ENCODE measurements around the gene LMX1B. TPM values are rescaled to one million over a fixed set of nuclear protein-coding genes. Genes with fewer than 3 reads are reported as not detected.

Gene LMX1B
- total RNA-seq, 2 experiments from 2014 or later = not detected

DNA sequence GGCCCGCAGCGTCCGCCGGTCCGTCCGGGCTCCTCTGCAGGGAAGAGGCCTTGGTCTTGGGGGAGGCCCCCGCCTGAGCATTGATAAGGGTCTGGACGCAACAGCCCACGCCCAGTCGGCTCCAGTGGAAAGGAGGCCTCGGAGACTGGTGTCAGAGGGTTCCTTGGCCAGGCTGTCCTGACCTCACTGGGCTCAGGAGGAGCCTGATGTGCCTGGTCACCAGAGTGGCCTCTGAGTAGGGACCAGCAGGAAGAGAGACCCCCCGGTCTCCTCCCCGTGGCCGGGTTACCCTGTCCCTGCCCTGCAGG is 13.2 kb downstream of the LMX1B start:
- POLR2A ChIA-PET = no interaction called here
- CTCF ChIA-PET = interaction anchor here (1.2 to 1.6 kb wide), 2 partner anchors 23 to 64 kb away, joined by 3 read pairs; no protein-coding TSS in a partner anchor

GRCh38 chr9:126628146-126628545 is 14.4 kb downstream of the LMX1B start:
- ChIA-PET CTCF (no interaction called here), POLR2A (no interaction called here)

DNA sequence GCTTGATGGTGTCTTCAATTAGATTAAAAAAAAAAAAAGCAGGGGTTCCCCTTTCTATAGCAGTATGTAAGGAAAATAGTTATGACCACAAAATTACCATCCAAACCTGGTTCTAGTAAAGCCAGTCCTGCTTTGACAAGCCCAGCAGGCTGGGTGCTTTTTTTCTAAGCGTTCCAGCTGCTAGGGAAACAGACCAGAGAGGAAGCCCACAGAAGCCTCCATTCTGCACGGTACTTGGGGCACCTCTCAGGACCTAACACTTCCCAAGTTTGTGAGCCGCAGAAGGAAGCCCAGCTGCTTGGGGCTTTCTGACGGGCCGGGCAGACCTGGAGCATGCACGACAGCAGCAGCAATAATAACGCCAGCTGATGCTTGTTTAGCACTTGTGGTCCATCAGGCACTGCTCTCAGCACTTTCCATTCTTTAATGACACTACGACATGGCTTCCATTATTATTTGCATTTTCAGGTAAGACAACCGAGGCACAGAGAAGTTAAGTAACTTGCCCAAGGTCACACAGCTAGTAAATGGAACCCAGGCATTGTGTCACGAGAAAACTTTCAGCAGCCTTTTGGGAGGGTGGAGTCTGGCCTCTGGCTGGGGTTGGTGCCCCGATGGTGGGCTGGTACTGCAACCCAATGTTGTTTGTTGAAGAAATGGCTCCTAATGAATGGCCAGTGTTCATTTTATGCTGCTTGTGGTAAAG is 15.4 kb downstream of the LMX1B start:
- ChIA-PET CTCF (no interaction called here), POLR2A (no interaction called here)

DNA sequence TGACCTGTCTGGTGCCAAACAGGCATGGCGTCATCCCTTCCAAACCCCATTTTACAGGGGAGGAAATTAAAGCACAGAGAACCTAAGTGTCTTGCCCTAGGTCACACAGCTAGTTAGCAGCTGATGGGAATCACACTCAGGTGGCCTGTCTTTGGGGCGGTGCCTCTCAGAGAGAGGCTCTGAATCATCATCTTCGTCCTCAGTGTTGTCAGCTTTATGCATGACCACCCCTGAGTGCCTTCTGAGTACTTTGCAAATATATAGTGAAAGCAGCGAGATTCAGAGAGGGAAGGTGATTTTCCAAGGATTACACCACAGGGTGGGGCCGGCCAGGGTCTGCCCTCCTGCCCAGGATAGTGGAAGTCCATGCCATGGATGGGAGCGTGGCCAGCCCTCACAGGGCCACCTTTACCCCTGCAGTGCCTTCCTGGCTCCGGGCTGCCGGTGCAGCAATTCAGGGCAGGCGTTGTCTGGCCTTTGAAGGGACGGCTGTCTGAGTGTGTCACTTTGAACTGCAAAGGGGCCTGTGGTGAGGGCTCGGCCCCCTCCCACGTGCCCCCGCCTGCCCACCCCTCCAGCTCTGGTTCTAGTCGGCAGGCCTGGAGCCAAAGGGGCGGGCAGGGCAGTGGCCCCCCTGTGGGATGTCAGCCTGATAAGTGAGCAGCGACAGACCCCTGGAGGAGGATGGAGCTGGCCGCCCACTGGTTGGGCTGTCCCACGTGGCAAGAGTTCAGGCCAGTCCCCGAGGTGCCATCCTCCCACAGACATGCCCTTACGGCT is 16.9 kb downstream of the LMX1B start:
- POLR2A ChIA-PET = no interaction called here
- CTCF ChIA-PET = no interaction called here

- ChIA-PET CTCF (no interaction called here), POLR2A (no interaction called here)
Observed at GRCh38 chr9:126631254-126631653, 17.5 kb downstream of the LMX1B start.

DNA sequence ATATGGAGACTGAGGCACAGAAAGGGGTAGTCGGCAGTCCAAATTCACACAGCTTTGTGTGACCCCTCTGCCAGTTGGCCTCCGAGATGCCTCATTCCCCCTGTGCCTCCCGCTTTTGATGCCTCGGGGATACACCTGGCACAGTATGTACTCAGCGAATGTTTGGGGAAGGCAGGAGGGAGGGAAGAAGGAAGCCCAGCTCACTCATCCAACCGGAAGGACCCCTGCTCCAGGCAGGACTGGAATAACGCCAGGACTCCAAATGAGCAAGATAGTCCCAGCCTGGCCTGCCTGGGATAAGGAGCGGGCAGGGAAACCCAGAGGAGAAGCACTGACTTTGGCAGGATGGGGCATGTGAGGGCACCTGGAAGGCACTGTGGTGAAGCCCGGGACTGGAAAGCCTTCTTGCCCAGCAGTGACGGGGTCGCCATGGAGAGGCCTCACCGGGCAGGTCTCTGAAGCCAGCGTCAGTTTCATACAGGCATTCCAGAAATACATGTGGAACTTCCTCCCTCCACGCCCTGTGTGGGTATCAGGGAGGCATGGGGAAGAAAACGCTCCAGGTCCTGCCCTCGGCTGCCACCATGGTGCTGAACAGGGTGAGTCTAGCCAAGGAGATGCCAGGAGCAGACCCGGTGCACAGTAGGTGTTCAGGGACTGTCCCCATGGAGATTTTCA is 20.3 kb downstream of the LMX1B start:
- CTCF ChIA-PET = no interaction called here
- POLR2A ChIA-PET = no interaction called here

GRCh38 chr9:126635061-126635460 is 21.3 kb downstream of the LMX1B start:
- ChIA-PET CTCF (no interaction called here), POLR2A (no interaction called here)

- ChIA-PET POLR2A (no interaction called here), CTCF (no interaction called here)
Observed at GRCh38 chr9:126635661-126636439, 22.1 kb downstream of the LMX1B start.

DNA sequence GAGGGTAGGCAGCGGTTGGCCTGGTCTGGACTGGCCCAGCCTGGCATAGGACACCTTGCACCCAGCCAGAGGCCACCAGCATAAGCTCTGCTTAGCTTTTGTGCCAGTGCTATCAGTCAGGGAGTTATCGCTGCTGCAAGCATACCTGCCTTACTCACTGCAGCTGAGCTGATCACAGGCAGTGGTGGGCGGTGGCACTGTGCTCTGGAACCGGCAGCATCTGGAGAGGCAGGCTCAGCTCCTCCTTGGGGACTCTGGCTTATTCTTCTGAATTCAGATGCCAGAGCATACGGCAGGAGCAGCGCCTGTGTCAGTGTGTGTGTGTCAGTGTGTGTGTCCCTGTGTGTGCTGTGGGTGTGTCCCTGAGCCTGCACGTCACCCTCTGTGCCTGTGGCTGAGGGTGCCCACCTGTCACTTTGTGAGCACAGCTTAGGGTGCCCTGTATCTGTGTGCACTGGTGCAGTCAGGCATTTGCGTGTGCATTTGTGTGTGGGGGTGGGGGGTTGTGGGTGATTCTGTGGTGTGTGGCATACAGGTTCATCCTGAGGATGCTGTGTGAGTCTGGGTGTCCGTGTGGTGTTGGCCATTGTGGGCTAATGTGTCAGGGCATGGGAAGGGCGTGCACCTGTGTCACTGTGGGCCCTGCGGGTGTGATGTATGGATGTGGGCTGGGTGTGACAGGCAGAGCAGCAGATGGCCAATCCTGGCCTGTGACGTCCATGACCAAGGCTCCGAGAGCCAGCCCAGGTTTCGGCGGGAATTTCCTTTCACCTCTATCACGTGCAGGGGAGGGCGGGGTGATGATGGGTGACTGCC is 23.5 kb downstream of the LMX1B start:
- ChIA-PET CTCF (no interaction called here), POLR2A (no interaction called here)

DNA sequence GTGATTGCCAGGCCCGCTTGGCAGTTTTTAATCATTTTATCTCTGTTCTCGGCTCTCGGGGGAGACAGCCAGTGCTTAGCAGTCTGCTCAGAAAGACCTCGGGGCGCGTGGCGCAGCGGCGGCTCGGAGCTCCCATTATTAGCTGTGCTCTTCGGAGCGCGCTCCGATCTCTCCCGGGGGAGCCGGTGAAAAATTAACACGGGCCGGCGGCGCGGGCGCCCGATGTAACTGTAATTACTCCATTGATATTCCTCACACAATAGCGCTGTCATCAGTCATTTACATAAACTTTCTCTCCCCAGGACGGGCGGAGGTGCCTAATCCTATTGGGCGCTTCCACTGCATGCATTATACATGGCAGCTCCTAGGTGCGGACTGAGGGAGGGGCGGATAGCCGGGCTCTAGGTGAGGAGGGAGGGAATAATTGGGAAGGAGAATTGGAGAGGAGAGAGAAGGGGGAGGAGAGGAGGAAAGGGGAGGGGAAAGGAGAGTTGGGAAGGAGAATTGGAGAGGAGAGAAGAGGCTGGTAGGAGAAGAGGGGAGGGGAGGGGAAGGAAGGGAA is 24.9 kb downstream of the LMX1B start:
- ChIA-PET CTCF (interaction anchor here (0.8 kb wide), 1 partner anchor 51 kb away, joined by 3 read pairs; no protein-coding TSS in a partner anchor), POLR2A (no interaction called here)

DNA sequence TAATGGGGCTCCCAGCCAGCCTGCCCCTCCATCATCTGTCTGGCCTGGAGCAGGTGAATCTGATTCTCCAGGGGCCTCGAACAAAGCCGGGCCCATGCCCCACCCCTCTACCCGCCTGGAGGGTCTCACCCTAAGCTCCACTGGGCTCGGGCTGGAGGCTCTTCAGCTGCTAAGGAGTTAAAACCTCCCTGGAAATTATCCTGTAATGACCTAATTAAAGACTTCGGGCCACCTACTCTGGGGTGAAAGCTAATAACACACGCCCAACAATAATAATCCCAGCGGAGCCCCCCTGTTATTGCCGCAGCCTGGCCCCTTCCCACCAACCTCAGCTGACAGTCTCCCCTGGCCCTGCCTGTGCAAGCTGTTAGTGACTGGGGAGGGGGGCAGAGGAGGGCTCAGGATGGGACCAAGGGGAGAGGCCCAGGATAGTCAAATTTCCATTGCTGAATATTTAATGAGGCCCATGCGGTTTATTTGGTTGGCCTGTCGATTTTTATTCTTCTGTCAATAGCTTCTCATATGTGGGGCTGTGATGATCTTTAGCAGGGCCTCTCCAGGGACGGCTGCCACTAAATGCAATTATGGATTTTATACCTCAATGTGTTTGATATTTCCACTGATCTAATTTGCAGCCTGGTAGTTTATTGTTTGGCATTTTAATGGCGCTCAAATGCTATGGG is 25.7 kb downstream of the LMX1B start:
- POLR2A ChIA-PET = no interaction called here
- CTCF ChIA-PET = interaction anchor here (0.8 kb wide), 1 partner anchor 50 kb away, joined by 3 read pairs; no protein-coding TSS in a partner anchor

GRCh38 chr9:126641118-126641851 is 27.6 kb downstream of the LMX1B start:
- ChIA-PET CTCF (no interaction called here), POLR2A (no interaction called here)

- CTCF ChIA-PET = interaction anchor here (0.8 to 1.0 kb wide), 2 partner anchors 63 to 140 kb away, joined by 3 read pairs; no protein-coding TSS in a partner anchor
Observed at GRCh38 chr9:126642010-126642744, 28.4 kb downstream of the LMX1B start.

DNA sequence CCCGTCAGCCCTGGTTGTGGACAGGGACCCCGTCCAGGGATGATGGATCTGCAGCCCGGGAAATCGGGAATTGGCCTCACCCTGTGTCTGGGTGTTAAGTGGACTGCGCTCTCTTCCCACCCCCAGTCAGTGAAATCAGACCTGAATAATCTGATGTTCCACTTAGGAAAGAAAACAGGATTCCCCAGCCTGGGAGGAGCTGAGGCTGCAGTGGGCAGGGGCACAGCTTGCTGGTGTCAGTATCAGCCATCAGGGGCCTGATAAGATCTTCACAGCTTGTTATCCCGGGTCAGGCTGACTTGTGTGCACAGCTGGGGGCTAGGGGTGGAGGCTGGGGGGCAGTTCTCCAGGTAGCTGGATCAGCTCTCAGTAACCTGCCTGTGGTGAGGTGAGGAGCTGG is 29.1 kb downstream of the LMX1B start:
- ChIA-PET POLR2A (no interaction called here), CTCF (interaction anchor here (0.8 to 1.0 kb wide), 2 partner anchors 62 to 139 kb away, joined by 3 read pairs; no protein-coding TSS in a partner anchor)

More at GRCh38 chr9:126642010-126642744, 28.4 kb downstream of the LMX1B start:
- POLR2A ChIA-PET = no interaction called here

GRCh38 chr9:126643945-126644527 is 30.3 kb downstream of the LMX1B start:
- POLR2A ChIA-PET = no interaction called here
- CTCF ChIA-PET = no interaction called here

GRCh38 chr9:126646162-126646561 is 32.4 kb downstream of the LMX1B start:
- CTCF ChIA-PET = interaction anchor here (1.2 kb wide), 1 partner anchor 62 kb away, joined by 4 read pairs; no protein-coding TSS in a partner anchor
- POLR2A ChIA-PET = no interaction called here

All from activated CD8-positive, alpha-beta memory T cell treated with anti-CD3 and anti-CD28 coated beads for 36 hours (primary cell).